Skin epidermis (tissue), 12 donors: ENCODE data around the gene CHD3.

Experiments
- H3K27ac ChIP-seq, 21 experiments: fragments of 200-600 bp; sonication (generic) in 11 of 21; one replicate each; pipeline ENCODE4 v1.5.0; 2020; ENCODE audit warnings: mild to moderate bottlenecking in 3 of 21, inconsistent platforms in 2 of 21, moderate library complexity in 2 of 21
- H3K4me3 ChIP-seq, 7 experiments: fragments of 200-600 bp; sonication (generic) in 2 of 7; one replicate each; pipeline ENCODE4 v1.5.0; 2020; ENCODE audit warnings: inconsistent platforms in 2 of 7, mild to moderate bottlenecking in 2 of 7, moderate library complexity in 1 of 7

Gene CHD3

GRCh38 chr17:7888184-7888920, at the start of gene CHD3:
TSS of gene CHD3 (plus strand) at chr17:7888789. CDS start at chr17:7889001, 212 bp downstream.
- H3K4me3 ChIP-seq, result peak within 1 kb of the TSS; percentile 43 to 88 (median 73)
- peak within 1 kb of the TSS in 20 of 21 experiments; percentile 73 to 98 (median 92) for H3K27ac ChIP-seq

GRCh38 chr17:7839190-7839875, 49.3 kb upstream of the CHD3 start:
- H3K4me3 ChIP-seq, result peak overlapping the region in 2 of 7 experiments; percentile 64 to 75

GRCh38 chr17:7839876-7840261, 48.7 kb upstream of the CHD3 start:
- Histone ChIP-seq H3K4me3 (no peak overlapping the region), H3K27ac (peak overlapping the region in 18 of 21 experiments; percentile 5 to 100 (median 98))

More at GRCh38 chr17:7839190-7839875, 49.3 kb upstream of the CHD3 start:
- peak overlapping the region in 20 of 21 experiments; percentile 28 to 100 (median 98) for H3K27ac ChIP-seq

- Histone ChIP-seq H3K27ac (peak overlapping the region in 17 of 21 experiments; percentile 96 to 100 (median 99)), H3K4me3 (no peak overlapping the region)
These were observed 48.1 kb upstream of the CHD3 start for GRCh38 chr17:7840441-7840840.

- peak overlapping the region in 19 of 21 experiments; percentile 95 to 100 (median 98) for H3K27ac ChIP-seq
These were observed 47.7 kb upstream of the CHD3 start for GRCh38 chr17:7840875-7841274.

GRCh38 chr17:7841396-7841914, 47.1 kb upstream of the CHD3 start:
- H3K4me3 ChIP-seq, result peak overlapping the region; percentile 54 to 79 (median 71)
- H3K27ac ChIP-seq, result peak overlapping the region; percentile 85 to 100 (median 98)

More at GRCh38 chr17:7840875-7841274, 47.7 kb upstream of the CHD3 start:
- peak overlapping the region in 4 of 7 experiments; percentile 54 to 77 (median 68) for H3K4me3 ChIP-seq

GRCh38 chr17:7841915-7842379, 46.6 kb upstream of the CHD3 start:
- peak overlapping the region; percentile 85 to 100 (median 98) for H3K27ac ChIP-seq
- H3K4me3 ChIP-seq, result peak overlapping the region; percentile 54 to 79 (median 71)

GRCh38 chr17:7842380-7843256, 46.0 kb upstream of the CHD3 start:
- Histone ChIP-seq H3K4me3 (peak overlapping the region; percentile 54 to 79 (median 71)), H3K27ac (peak overlapping the region; percentile 85 to 100 (median 98))

GRCh38 chr17:7843257-7843535, 45.4 kb upstream of the CHD3 start:
- Histone ChIP-seq H3K4me3 (peak overlapping the region; percentile 54 to 79 (median 71)), H3K27ac (peak overlapping the region; percentile 85 to 100 (median 98))

GRCh38 chr17:7843536-7844291, 44.9 kb upstream of the CHD3 start:
- Histone ChIP-seq H3K4me3 (peak overlapping the region; percentile 54 to 79 (median 71)), H3K27ac (peak overlapping the region; percentile 85 to 100 (median 98))

GRCh38 chr17:7844292-7845154, 44.1 kb upstream of the CHD3 start:
- peak overlapping the region; percentile 85 to 100 (median 98) for H3K27ac ChIP-seq

GRCh38 chr17:7845359-7846062, 43.1 kb upstream of the CHD3 start:
- peak overlapping the region; percentile 54 to 79 (median 71) for H3K4me3 ChIP-seq
- peak overlapping the region in 17 of 21 experiments; percentile 32 to 100 (median 98) for H3K27ac ChIP-seq

More at GRCh38 chr17:7844292-7845154, 44.1 kb upstream of the CHD3 start:
- peak overlapping the region; percentile 54 to 79 (median 71) for H3K4me3 ChIP-seq

GRCh38 chr17:7846063-7846735, 42.4 kb upstream of the CHD3 start:
- peak overlapping the region in 7 of 21 experiments; percentile 5 to 100 (median 98) for H3K27ac ChIP-seq
- no peak overlapping the region for H3K4me3 ChIP-seq

GRCh38 chr17:7846765-7847661, 41.6 kb upstream of the CHD3 start:
- Histone ChIP-seq H3K4me3 (no peak overlapping the region), H3K27ac (no peak overlapping the region)

- Histone ChIP-seq H3K4me3 (no peak overlapping the region), H3K27ac (no peak overlapping the region)
These were observed 40.4 kb upstream of the CHD3 start for GRCh38 chr17:7848131-7848579.
